GM18505 (cell line): Measurements from ENCODE around the gene COX8C.
"Not testable (repeated sequence)": the region's sequence is repeated elsewhere in the genome, so short reads cannot be mapped to it uniquely, and the experiment has no call there.

Source experiments
- ATAC-seq: cut with Tn5 transposase; IDR thresholded peaks from one replicate; pipeline ENCODE4 v1.9.1; 2021; ENCODE audit not compliant: unreplicated experiment
- POLR2A ChIP-seq: IDR thresholded peaks from 4 replicates; pipeline ENCODE4 v1.6.1; 2011; ENCODE audit warnings: borderline replicate concordance; ENCODE audit not compliant: insufficient read depth, insufficient read length; ENCODE audit errors: extremely low read depth

COX8C gene

GRCh38 chr14:93330609-93331000, 16.4 kb upstream of the COX8C start:
- ATAC-seq: no peak
- no peak for TF ChIP-seq POLR2A

DNA sequence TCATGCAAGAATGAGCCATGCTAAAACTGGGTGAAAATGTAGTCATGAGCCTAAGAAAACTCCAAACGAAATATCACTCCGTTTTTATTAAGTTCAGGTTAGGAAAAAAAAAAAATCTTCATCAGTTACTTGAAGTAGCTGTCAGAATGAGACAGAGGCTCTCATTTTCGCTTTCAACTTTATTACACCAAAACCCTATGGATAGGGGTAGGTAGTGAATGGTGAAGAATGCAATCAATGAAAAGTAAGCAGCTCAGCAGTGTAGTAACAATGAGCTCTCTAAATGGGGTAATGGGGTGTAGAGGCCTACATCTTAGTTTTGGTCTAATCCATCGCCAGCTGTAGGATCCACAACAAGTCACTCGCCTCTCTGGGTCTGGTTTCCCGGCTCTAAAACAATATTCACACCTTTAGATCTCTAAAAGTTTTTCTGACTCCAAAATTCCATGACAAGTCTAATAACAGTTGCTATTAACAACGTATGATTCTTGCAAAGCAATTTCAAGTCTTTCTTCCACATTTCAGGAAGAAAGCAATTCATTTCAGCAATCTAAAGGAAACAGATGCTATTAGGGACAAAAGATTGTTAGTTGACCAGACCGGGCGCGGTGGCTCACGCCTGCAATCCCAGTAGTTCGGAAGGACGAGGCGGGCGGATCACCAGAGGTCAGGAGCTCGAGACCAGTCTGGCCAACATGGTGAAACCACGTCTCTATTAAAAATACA, 15.8 kb upstream of the COX8C start:
- ATAC-seq: no peak
- TF ChIP-seq POLR2A: no peak

GRCh38 chr14:93331728-93332396, 15.1 kb upstream of the COX8C start:
- no peak for TF ChIP-seq POLR2A
- ATAC-seq: no peak

GRCh38 chr14:93332397-93332852, 14.6 kb upstream of the COX8C start:
- no peak for TF ChIP-seq POLR2A
- ATAC-seq: peak; percentile 49

DNA sequence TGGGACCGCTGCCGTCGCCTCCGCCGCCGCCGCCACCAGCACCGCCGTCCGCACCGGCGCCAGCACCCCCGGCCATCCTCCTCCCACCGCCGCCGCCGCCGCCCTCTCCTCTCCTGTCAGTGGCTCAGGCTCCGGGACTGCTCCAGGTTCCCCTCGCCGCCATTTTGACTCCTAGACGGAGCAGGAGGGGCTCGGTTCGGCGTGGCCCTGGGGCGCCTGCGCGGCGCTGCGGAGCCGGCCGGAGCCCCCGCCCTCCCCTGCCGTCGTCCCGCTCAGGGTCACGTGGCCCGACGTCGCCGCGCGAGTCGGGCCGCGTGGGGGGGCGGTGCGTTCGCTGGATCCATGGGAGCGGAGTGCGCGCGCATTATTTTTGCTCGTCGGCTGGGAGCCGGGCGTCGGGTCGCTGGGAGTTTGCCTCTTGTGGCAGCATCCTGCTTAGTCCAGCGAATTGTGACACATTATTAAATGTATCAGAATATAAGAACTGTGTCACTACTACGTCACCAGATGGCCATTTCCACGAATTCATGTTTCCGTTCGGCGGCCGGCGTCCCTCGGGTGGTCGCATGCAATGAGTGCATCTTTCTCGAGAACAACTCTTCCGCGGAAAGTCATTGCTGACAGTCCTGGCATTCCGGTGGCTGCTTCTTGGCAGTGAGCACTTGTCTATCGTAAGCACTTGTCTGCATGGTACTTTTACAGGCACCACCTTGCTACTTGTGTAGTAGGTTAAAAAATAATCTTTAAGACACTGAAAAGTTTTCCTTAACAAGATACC, 13.9 kb upstream of the COX8C start, which contains the start of gene BTBD7:
Gene BTBD7 (minus strand): TSS at position 184 of the 778 bp plus-strand sequence. CDS start 36,985 bp downstream, outside the sequence.
- peak; percentile 87 for TF ChIP-seq POLR2A
- peak; percentile 79 for ATAC-seq

DNA sequence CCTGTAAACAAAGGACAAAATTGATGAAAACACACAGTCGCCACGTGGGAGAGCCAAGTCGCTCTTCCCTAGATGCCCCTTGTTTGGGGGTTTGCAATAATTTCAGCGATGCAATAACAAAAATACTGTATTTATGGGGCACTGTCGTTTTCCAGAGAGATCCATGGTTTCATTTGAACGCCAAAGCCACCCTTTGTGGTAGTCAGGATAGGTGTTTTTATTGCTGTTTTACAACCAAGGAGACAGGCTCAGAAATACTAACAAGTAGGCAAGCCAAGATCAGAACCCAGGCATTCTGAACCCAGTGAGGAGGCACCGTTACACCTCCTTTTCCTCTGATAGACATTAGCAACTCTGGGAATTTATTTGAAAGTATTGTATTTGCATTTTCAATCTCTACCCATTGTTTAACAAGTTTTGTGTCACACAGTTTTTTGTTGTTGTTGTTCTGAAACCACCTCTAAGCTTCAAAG, 13.3 kb upstream of the COX8C start:
- no peak for ATAC-seq
- no peak for TF ChIP-seq POLR2A

DNA sequence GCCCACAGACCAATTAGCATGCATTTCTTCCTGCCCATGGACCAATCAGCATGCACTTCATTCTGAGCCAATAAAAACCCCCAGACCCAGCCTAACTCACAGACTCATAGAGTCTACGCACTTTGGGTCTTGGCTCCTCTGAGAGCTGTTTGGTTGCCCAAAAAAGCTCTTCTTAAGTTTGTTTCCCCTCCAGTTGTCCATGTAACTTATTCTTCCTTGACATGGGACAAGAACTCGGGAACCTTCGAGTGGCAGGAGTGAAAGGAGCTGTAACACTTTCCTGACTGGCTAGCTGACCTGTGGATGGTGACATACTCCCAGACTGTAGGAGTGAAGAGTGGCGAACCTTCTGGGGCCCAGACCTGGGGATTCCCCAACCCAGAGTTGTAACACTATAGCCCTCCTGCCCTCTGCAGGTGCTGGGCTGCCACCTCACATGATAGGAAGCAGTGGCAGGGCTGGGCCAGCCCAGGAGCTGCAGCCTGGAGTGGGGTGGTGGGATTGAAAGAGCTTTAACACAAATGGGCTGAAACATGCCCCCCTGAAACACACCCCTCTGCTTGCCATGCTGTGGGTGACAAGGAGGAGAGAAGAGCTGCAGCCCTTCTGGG, 9.7 kb upstream of the COX8C start:
- no peak for ATAC-seq
- TF ChIP-seq POLR2A: no peak

GRCh38 chr14:93337884-93338283, 9.1 kb upstream of the COX8C start:
- no peak for ATAC-seq
- TF ChIP-seq POLR2A: no peak

GRCh38 chr14:93343266-93343665, 3.7 kb upstream of the COX8C start:
- TF ChIP-seq POLR2A: no peak

DNA sequence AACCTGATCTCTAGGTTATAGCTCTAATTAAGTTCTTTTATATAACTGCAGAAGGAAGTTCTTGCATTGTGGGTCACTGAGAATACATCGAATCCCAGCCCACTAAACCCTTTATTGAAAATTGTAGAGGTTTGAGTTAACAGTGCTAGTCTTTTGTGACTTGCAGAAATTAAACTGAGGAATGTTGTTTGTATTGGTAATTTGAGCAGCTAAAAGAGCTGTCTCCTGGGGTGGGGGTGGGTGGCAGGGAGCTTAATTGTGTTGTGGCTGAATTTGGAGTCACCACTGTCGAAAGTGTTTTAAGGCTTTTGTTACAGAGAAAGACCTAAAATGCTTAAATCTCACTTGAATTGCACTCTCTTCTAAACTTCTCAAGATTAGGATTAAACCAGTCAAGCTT, 3.2 kb upstream of the COX8C start:
- no peak for ATAC-seq
- no peak for TF ChIP-seq POLR2A

More at GRCh38 chr14:93343266-93343665, 3.7 kb upstream of the COX8C start:
- no peak for ATAC-seq

- no peak for ATAC-seq
- no peak for TF ChIP-seq POLR2A
Observed at GRCh38 chr14:93347850-93348249, 868 bp downstream of the COX8C start.

- no peak for TF ChIP-seq POLR2A
- no peak for ATAC-seq
Observed at GRCh38 chr14:93348292-93348691, 1.3 kb downstream of the COX8C start.

GRCh38 chr14:93354873-93355272, 7.9 kb downstream of the COX8C start:
- ATAC-seq: not testable (repeated sequence)
